ENCODE results near the gene OCIAD1. TPM values are rescaled to one million over a fixed set of nuclear protein-coding genes. Genes with fewer than 3 reads are reported as not detected.
"Not testable (repeated sequence)": the region's sequence is repeated elsewhere in the genome, so short reads cannot be mapped to it uniquely, and the experiment has no call there.

Gene OCIAD1
- total RNA-seq, 2 donors from 2014 or later: 93.9 to 104 TPM

- Mint-ChIP-seq H3K4me1 (ENCODE audit: low read depth in 2 of 2) (no peaks in the 10 kb centered on the region), H3K36me3 (peaks cover 8% of the 10 kb centered on the region), H3K4me3 (no peak overlapping the region), H3K9me3 (no peaks in the 10 kb centered on the region), H3K27ac (no peak overlapping the region), H3K27me3 (peaks cover under 1 to 8% of the 10 kb centered on the region in 2 donors)
- ATAC-seq (no peak), DNase-seq (ENCODE audit: low spot score) (no peak)
Observed at GRCh38 chr4:48879561-48880442, 48.9 kb downstream of the OCIAD1 start.

GRCh38 chr4:48881646-48882045, 50.8 kb downstream of the OCIAD1 start:
- H3K27ac Mint-ChIP-seq; ATAC-seq; H3K4me1 Mint-ChIP-seq (ENCODE audit: low read depth in 2 of 2): not testable (repeated sequence)

GRCh38 chr4:48889750-48890149, 58.9 kb downstream of the OCIAD1 start:
- not testable (repeated sequence) for H3K4me3 Mint-ChIP-seq; H3K4me1 Mint-ChIP-seq (ENCODE audit: low read depth in 2 of 2); H3K27ac Mint-ChIP-seq; DNase-seq (ENCODE audit: low spot score); ATAC-seq; H3K27me3 Mint-ChIP-seq; H3K9me3 Mint-ChIP-seq
- peaks cover 23% of the 10 kb centered on the region for H3K36me3 Mint-ChIP-seq

More at GRCh38 chr4:48881646-48882045, 50.8 kb downstream of the OCIAD1 start:
- not testable (repeated sequence) for H3K27me3 Mint-ChIP-seq; H3K9me3 Mint-ChIP-seq; H3K4me3 Mint-ChIP-seq; DNase-seq (ENCODE audit: low spot score); H3K36me3 Mint-ChIP-seq

DNA sequence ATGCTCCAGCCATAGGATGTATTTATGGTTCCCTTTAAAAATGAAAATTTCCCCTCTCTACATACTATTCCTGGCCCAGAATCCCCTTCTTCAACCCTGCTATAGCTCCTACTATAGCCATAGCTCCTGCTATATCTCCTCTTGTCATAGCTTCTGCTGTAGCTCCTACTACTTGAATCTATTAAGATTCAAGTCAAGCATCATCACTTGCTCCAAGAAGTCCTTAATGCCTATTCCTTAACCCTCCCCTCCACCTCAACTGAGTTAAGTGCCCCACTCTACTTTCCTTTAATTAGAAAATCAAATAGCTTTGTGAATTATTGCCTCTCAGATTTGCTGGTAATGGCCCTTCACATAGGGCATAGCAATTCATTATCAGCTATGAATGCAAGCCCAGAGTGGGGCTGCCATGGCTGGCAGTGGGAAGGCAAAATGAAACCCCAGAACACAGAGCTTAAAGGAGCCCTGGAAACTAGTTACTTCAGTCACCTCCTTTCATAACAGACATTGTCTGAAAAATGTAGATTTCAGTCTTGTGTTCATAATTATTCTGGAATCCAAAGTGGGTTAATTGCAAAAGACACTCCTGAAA, 60.2 kb downstream of the OCIAD1 start:
- no peak overlapping the region for H3K27ac Mint-ChIP-seq
- peaks cover 30% of the 10 kb centered on the region for H3K36me3 Mint-ChIP-seq

DNA sequence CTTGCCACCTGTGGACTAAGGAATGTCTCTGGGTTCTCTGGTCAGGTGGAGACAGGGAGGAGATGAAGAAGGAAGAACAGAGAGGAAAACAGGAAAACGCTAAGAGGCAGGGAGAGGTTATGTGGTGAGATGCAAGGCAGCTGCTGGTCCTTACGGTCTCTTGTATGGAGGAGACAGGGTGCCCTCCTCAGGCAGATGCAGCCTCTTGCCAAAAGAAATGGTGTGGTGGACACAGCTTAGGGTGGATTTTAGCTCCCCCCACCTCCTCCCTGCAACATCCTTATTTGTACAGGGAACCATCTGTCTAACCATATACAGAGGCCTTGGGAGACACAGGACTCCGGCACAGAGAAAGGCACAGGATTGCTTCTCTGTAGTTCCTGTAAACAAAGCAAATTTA, 66.0 kb downstream of the OCIAD1 start:
- no peak overlapping the region for H3K4me3 Mint-ChIP-seq
- H3K27me3 Mint-ChIP-seq: no peaks in the 10 kb centered on the region
- H3K4me1 Mint-ChIP-seq (ENCODE audit: low read depth in 2 of 2): peaks cover 14 to 16% of the 10 kb centered on the region in 2 donors
- DNase-seq (ENCODE audit: low spot score) (no peak), ATAC-seq (peak in 1 of 2 donors; percentile 11)
- H3K9me3 Mint-ChIP-seq: no peaks in the 10 kb centered on the region
- no peak overlapping the region for H3K27ac Mint-ChIP-seq
- H3K36me3 Mint-ChIP-seq: peaks cover 15% of the 10 kb centered on the region

More for the DNA sequence above, 60.2 kb downstream of the OCIAD1 start:
- H3K9me3 Mint-ChIP-seq: no peaks in the 10 kb centered on the region
- no peak for DNase-seq (ENCODE audit: low spot score)
- no peaks in the 10 kb centered on the region for H3K4me1 Mint-ChIP-seq (ENCODE audit: low read depth in 2 of 2)
- no peak overlapping the region for H3K4me3 Mint-ChIP-seq
- no peaks in the 10 kb centered on the region for H3K27me3 Mint-ChIP-seq
- no peak for ATAC-seq

DNA sequence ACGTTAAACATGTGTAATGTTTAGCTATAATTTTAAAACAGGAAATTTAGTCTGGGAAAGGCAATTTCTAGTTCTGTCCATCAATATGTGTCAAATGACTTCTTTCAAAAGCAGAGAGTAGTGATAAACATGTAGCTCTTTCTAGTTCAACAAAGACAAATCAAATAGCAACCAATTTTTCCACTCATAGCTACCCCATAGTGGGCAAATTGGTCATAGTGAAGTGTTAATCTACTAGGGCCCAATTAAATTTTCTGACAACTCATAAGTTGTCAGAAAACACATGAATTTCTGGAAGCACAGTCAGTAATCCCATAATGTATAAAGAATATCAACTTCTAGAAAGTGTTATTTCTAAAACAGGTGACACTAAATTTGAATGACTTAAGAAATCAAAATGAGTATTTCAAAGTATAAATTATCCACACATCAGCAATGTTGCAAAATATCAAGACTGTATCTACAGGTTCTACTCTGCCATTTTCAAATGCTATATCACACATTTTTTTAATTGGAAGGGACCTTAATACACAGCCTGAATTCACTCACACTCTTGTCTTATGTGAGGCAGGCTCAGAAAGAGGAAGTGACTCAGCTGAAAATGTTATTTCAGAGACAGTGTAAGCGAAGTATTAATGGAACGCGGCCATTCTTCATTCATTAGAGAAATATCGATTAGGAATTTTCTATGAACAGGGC, 68.0 kb downstream of the OCIAD1 start:
- Mint-ChIP-seq H3K4me1 (ENCODE audit: low read depth in 2 of 2) (peaks cover 14 to 18% of the 10 kb centered on the region in 2 donors), H3K27me3 (no peaks in the 10 kb centered on the region), H3K36me3 (peaks cover 15% of the 10 kb centered on the region), H3K27ac (peak overlapping the region; percentile 26 to 81), H3K9me3 (no peaks in the 10 kb centered on the region), H3K4me3 (peak overlapping the region; percentile 57)
- ATAC-seq: peak; percentile 50 to 54
- DNase-seq (ENCODE audit: low spot score): no peak

GRCh38 chr4:48899432-48899749, 68.5 kb downstream of the OCIAD1 start:
- ATAC-seq: no peak
- Mint-ChIP-seq H3K9me3 (no peaks in the 10 kb centered on the region), H3K27ac (peak overlapping the region; percentile 26 to 81), H3K27me3 (no peaks in the 10 kb centered on the region), H3K4me1 (ENCODE audit: low read depth in 2 of 2) (peaks cover 15 to 18% of the 10 kb centered on the region in 2 donors), H3K36me3 (peaks cover 15% of the 10 kb centered on the region), H3K4me3 (peak overlapping the region; percentile 57)
- no peak for DNase-seq (ENCODE audit: low spot score)

DNA sequence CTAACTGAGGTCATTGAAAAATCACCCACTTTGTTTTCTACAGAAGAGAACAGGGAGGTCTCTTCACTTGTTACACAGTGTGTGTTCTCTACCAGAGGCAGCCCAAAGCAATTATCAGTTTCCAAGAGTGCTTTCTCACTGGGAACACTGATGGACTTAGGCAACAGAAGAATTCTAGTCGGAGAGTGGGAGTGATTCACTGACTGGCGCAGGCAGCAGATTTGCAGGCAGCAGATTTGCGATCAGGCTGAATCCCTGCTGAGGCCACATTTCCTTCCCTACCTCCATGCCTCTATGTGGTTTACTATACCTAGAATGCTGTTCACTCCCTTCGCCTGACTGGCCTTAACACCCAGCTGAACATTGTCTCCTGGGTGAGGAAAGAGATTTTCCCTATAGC, 69.1 kb downstream of the OCIAD1 start:
- peak overlapping the region; percentile 26 to 81 for H3K27ac Mint-ChIP-seq
- H3K4me3 Mint-ChIP-seq: peak overlapping the region; percentile 57
- ATAC-seq (no peak), DNase-seq (ENCODE audit: low spot score) (no peak)
- no peaks in the 10 kb centered on the region for H3K9me3 Mint-ChIP-seq
- peaks cover 10% of the 10 kb centered on the region for H3K36me3 Mint-ChIP-seq
- peaks cover 20 to 24% of the 10 kb centered on the region in 2 donors for H3K4me1 Mint-ChIP-seq (ENCODE audit: low read depth in 2 of 2)
- no peaks in the 10 kb centered on the region for H3K27me3 Mint-ChIP-seq

GRCh38 chr4:48901196-48901595, 70.3 kb downstream of the OCIAD1 start:
- peaks cover 5% of the 10 kb centered on the region for H3K36me3 Mint-ChIP-seq
- H3K27ac Mint-ChIP-seq: no peak overlapping the region
- ATAC-seq (no peak), DNase-seq (ENCODE audit: low spot score) (no peak)
- no peaks in the 10 kb centered on the region for H3K9me3 Mint-ChIP-seq
- no peaks in the 10 kb centered on the region for H3K27me3 Mint-ChIP-seq
- peaks cover 31 to 33% of the 10 kb centered on the region in 2 donors for H3K4me1 Mint-ChIP-seq (ENCODE audit: low read depth in 2 of 2)
- H3K4me3 Mint-ChIP-seq: no peak overlapping the region

- no peaks in the 10 kb centered on the region for H3K9me3 Mint-ChIP-seq
- no peaks in the 10 kb centered on the region for H3K27me3 Mint-ChIP-seq
- DNase-seq (ENCODE audit: low spot score) (no peak), ATAC-seq (no peak)
- no peak overlapping the region for H3K27ac Mint-ChIP-seq
- H3K4me1 Mint-ChIP-seq (ENCODE audit: low read depth in 2 of 2): peaks cover 38 to 41% of the 10 kb centered on the region in 2 donors
- H3K36me3 Mint-ChIP-seq: no peaks in the 10 kb centered on the region
- H3K4me3 Mint-ChIP-seq: no peak overlapping the region
Observed at GRCh38 chr4:48902266-48902665, 71.4 kb downstream of the OCIAD1 start.

DNA sequence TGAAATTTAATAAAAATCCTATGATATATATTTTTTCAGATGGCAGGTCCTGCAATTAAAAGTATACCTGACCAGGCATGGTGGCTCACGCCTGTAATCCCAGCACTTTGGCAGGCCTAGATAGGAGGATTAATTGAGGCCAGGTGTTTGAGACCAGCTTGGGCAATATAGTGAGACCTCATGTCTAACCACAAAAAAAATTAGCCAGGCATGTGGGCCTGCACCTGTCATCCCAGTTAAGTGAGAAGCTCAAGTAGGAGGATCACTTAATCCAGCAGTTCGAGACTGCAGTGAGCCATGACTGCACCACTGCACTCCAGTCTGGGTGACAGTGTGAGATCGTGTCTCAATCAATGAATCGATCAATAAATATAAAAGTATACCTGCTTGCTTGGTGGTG, 73.2 kb downstream of the OCIAD1 start:
- Mint-ChIP-seq H3K4me3 (no peak overlapping the region), H3K4me1 (ENCODE audit: low read depth in 2 of 2) (peaks cover 37 to 40% of the 10 kb centered on the region in 2 donors), H3K36me3 (no peaks in the 10 kb centered on the region), H3K27me3 (no peaks in the 10 kb centered on the region), H3K27ac (no peak overlapping the region), H3K9me3 (no peaks in the 10 kb centered on the region)
- DNase-seq (ENCODE audit: low spot score) (no peak), ATAC-seq (no peak)

DNA sequence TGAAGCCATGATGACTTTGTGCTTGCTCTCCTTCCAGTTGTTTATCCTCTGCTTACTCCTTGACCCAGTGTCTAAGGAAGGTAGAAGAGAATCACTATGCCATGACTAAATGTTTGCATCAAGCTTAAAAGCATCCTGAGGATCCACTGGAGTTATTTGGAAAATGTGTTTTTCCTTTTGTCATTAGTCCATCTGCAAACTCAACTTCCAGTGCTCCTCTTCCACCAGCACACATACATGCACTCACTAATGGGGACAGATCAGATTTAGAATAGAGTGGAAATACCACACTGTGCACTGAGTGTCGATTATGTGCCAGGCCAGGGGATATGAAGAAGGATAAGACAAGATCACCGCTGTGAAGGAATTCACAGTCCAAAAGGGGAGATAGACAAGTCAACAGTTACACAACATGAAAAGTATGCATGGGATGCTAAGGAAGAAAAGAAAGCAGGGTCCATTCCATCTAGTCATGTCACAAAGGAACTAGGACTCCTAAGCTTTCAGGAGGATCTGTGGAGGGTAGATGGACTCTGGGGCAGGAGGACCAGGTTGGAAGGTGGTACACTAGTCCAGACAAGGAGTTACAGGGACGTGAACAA, 73.8 kb downstream of the OCIAD1 start:
- no peak for ATAC-seq

GRCh38 chr4:48905363-48906015, 74.6 kb downstream of the OCIAD1 start:
- H3K36me3 Mint-ChIP-seq: no peaks in the 10 kb centered on the region
- H3K4me1 Mint-ChIP-seq (ENCODE audit: low read depth in 2 of 2): peaks cover 30% of the 10 kb centered on the region in 2 donors
- no peak for DNase-seq (ENCODE audit: low spot score)
- ATAC-seq: no peak
- peak overlapping the region; percentile 1 to 2 for H3K27ac Mint-ChIP-seq
- H3K4me3 Mint-ChIP-seq: peak overlapping the region; percentile 99
- no peaks in the 10 kb centered on the region for H3K27me3 Mint-ChIP-seq
- H3K9me3 Mint-ChIP-seq: no peaks in the 10 kb centered on the region

More for the DNA sequence above, 73.8 kb downstream of the OCIAD1 start:
- Mint-ChIP-seq H3K9me3 (no peaks in the 10 kb centered on the region), H3K4me3 (peak overlapping the region; percentile 99), H3K36me3 (no peaks in the 10 kb centered on the region), H3K27me3 (no peaks in the 10 kb centered on the region), H3K27ac (peak overlapping the region; percentile 1 to 2), H3K4me1 (ENCODE audit: low read depth in 2 of 2) (peaks cover 32 to 35% of the 10 kb centered on the region in 2 donors)
- DNase-seq (ENCODE audit: low spot score): no peak
